GM21360 (cell line): Measurements from ENCODE around the gene SEMA4C.

Experiments used
- ATAC-seq: cut with Tn5 transposase; IDR thresholded peaks from one replicate; pipeline ENCODE4 v1.9.1; 2021; ENCODE audit warnings: mild to moderate bottlenecking, moderate library complexity; ENCODE audit not compliant: unreplicated experiment

The SEMA4C gene

GRCh38 chr2:96824079-96824870 lies 45.6 kb downstream of the SEMA4C start:
- ATAC-seq = no peak

DNA sequence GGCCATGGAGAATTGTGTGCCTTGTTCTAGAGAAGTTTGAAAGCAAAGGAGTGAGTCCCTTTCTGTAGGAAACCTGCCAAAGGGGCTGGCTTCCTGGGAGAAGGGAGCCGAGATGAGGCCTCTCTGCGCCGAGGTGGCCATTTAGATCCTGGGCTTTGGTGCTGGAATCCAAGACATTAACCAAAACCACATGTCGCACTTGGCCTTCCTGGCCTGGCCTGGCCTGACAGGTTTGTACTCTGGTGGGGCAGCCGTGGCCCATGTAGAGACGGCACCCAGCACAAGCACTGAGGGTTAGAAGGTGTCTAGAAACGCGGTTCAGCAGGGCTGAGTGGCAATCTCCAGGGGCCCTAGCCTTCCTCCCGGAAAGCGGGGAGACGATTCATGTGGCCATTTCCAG lies 46.7 kb downstream of the SEMA4C start:
- no peak for ATAC-seq

GRCh38 chr2:96822786-96823185 lies 47.1 kb downstream of the SEMA4C start:
- ATAC-seq = no peak

DNA sequence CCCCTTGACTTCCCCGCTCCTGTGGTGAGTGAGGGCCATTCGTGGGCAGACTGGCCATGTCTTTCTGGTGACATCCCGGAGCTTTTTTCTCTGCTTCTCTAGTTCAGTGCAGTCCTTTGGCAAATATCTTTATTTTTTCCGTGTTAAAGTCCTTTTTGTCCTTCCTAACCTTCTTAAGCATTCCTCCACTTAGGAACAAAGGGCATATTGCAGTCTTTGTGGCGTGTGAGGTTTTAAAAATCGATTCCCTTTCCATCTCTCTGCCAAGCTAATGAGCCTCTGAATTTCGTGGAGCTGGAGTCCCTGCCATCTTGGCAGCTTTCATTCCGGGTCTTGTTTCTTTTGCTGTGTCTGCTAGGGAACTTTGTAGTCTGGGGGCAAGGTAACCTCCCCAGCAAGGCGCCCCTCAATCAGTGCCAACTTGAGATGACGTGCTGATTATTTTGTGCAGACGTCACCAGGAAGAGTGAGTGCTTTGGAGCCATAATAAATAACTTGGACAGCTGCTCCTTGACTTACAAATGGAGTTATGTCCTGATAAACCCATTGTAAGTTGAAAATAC lies 48.7 kb downstream of the SEMA4C start:
- no peak for ATAC-seq

- no peak for ATAC-seq
Observed at GRCh38 chr2:96819876-96820511, 49.9 kb downstream of the SEMA4C start.

DNA sequence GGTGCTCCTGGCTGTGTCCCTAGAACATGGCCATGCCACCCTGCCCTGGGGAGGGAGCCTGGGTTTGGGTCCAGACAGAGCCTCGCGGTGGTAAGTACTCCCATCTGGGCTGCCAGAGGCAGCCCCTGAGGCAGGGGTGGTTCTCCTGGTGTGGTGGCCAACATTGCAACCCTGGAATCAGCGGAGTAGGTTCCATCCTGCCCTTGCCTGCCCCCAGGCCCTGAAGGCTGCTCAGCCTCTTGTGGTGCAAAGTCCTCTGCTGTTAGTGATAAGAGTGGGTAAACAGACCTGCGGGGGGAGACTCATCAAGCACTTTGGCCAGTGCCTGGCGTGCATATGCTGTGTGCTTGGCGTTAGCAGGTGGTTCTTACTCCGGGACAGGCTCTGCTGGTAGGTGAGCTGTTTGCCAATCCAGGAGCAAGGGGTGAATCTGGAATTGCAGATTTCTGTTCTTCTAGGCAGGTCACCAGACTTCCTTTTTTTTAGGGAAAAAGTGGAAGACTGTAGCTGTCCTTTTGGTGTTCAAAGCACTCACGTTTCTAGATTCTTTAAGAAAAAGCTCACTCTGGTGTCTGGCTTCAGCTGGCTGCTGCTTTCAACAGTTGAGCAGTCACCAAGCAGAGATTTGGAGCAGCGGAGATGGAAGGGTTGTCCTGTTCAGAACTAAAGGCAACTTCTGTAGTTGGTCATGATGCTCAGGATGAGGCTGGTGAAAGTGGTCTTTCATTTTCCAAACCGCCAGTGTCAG lies 50.6 kb downstream of the SEMA4C start:
- no peak for ATAC-seq

- no peak for ATAC-seq
Observed at GRCh38 chr2:96817882-96818281, 52.0 kb downstream of the SEMA4C start.

- ATAC-seq = no peak
Observed at GRCh38 chr2:96816836-96817702, 52.8 kb downstream of the SEMA4C start.

DNA sequence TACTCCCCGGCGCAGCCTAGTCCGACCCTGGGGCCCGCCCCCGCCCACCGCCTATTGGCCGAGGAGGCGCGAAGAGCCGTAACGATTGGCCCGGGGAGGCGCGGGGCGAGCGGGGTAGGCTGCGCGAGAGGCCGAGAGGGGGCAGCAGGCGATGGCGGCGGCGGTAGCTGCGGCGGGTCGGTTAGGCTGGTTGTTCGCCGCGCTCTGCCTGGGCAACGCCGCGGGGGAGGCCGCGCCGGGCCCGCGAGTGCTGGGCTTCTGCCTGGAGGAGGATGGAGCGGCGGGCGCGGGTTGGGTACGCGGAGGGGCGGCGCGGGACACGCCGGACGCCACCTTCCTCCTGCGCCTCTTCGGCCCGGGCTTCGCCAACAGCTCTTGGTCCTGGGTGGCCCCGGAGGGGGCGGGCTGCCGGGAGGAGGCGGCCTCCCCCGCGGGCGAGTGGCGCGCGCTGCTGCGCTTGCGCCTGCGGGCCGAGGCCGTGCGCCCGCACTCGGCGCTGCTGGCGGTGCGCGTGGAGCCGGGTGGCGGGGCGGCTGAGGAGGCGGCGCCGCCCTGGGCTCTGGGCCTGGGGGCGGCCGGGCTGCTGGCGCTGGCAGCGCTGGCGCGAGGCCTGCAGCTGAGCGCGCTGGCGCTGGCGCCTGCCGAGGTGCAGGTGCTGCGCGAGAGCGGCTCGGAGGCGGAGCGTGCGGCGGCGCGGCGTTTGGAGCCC lies 53.6 kb downstream of the SEMA4C start, which contains the start of gene CNNM3:
Gene CNNM3 (plus strand): TSS at position 142 of the 709 bp plus-strand sequence. CDS start 10 bp downstream, at position 152.
- ATAC-seq = peak; percentile 70

DNA sequence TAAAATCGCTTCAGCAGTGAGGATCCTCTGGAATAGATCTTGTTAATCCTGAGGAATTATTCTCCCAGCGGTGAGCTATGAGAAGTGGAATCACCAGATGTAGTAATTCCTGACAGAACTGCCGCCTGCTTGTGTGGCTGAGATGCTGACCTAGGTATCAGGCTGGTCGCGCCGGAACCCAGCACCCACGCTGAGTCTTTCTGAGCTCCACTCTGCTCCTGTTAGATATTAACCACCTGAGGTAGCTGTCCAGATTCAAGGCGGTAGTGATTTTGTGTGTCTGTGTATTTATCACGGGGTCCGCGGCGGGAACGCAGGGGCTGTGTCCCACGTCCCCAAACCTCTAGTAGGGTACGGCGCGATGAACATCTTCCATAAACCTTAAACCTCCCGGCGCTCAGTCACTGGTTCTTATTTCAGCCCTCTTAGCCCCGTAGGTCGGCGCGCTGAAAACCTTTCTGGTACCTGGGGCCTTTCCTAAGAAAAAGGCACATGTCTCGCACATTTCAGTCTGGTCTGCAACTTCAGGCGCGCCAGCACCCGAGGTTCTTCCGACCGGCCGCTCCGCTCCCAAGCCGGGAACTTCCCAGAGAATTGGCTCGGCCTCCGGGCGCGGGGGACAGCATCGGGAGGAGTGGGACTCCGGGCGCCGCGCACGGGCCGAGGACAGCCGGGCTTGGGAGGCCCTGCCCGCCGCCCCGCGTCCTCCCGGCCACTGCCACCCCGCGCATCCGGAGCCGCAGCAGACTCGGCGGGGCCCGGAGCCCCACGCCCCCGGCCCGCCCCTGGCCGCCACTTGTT lies 54.4 kb downstream of the SEMA4C start:
- peak; percentile 7 for ATAC-seq

DNA sequence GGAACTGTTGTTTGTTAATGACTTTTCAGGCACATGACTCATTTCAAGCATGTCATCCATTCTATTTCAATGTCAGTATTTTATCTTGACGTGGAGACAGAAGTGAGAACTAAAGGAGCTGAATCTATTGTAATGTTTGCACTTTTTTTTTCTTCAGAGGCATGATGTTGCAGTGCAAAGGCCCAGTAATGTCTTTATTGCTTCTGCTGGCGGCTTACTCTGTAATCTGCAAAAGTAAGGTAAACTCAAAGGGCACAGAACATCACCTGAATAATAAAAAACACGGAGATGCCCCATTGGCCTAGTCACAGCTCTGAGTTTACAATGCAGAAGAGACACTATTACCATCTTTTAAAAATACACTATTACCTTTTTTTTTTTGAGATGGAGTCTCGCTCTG lies 56.2 kb downstream of the SEMA4C start:
- ATAC-seq = no peak

DNA sequence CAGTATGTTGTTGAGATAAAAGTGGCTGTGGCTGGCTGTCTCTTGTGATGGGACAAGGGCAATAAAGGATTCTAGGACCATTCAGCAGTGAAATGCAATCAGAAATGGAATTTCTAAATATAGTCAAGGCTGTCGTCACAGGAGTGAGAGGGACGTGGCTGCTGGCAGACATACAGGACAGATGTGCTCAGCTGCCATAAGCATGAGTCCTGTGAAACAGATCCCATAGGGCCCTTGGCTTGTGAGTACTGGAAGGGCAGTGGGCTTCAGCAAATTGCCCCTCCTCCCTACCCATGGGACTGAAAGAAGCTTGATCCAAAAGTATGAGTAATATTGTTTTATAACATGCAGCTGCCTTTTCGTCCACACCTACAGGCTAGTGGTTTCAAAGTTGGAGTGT lies 58.0 kb downstream of the SEMA4C start:
- ATAC-seq = no peak

GRCh38 chr2:96810783-96811192 lies 59.1 kb downstream of the SEMA4C start:
- no peak for ATAC-seq

- no peak for ATAC-seq
Observed at GRCh38 chr2:96809951-96810782, 59.7 kb downstream of the SEMA4C start.
